M059J (cell line): ENCODE measurements around the gene RABAC1. TPM values are rescaled to one million over a fixed set of nuclear protein-coding genes. Genes with fewer than 3 reads are reported as not detected.

Experiments
- DNase-seq: peaks from one replicate; pipeline ENCODE4 v3.0.0-alpha.2; 2012; ENCODE audit warnings: low read depth
- total RNA-seq: library from RNA; depleted of rRNA; stranded (reverse); fragments of >200 nt; shearing (Covaris generic); gene quantifications from 2 replicates; pipeline ENCODE4 v1.2.3, GENCODE V29; 2014

The RABAC1 gene
- total RNA-seq, 1 experiment from 2014 or later: 244 TPM

- DNase-seq: no peak
These were observed 30.2 kb downstream of the RABAC1 start for GRCh38 chr19:41928754-41929535.

- no peak for DNase-seq
These were observed 30.9 kb downstream of the RABAC1 start, which contains the start of gene ERFL for GRCh38 chr19:41928221-41928683. Gene ERFL, minus strand, starts transcription at chr19:41928449. Its CDS starts 15,530 bp downstream, at chr19:41912919.

GRCh38 chr19:41927497-41928192 lies 31.5 kb downstream of the RABAC1 start:
- no peak for DNase-seq

- no peak for DNase-seq
These were observed 32.2 kb downstream of the RABAC1 start for GRCh38 chr19:41926763-41927496.

- DNase-seq: no peak
These were observed 32.9 kb downstream of the RABAC1 start for GRCh38 chr19:41926028-41926762.

- DNase-seq: no peak
These were observed 33.7 kb downstream of the RABAC1 start for GRCh38 chr19:41925208-41926003.

- DNase-seq: no peak
These were observed 34.7 kb downstream of the RABAC1 start for GRCh38 chr19:41924151-41925145.

- DNase-seq: no peak
These were observed 35.9 kb downstream of the RABAC1 start for GRCh38 chr19:41923045-41923788.

GRCh38 chr19:41922585-41922984 lies 36.5 kb downstream of the RABAC1 start:
- DNase-seq: no peak

- DNase-seq: no peak
These were observed 37.2 kb downstream of the RABAC1 start for GRCh38 chr19:41921577-41922576.

- no peak for DNase-seq
These were observed 38.1 kb downstream of the RABAC1 start for GRCh38 chr19:41920882-41921576.

- no peak for DNase-seq
These were observed 39.0 kb downstream of the RABAC1 start for GRCh38 chr19:41919948-41920712.

GRCh38 chr19:41918653-41919244 lies 40.4 kb downstream of the RABAC1 start:
- no peak for DNase-seq

GRCh38 chr19:41918095-41918494 lies 41.0 kb downstream of the RABAC1 start:
- no peak for DNase-seq

- no peak for DNase-seq
These were observed 41.4 kb downstream of the RABAC1 start for GRCh38 chr19:41917676-41918075.
